Spleen (tissue), 7 donors: ENCODE data around the gene TMEM50B.

Experiments used
- POLR2A ChIP-seq, 3 donors: fragments of 450-650 bp; IDR thresholded peaks; one replicate each; pipeline ENCODE4 v1.5.1; 2017; ENCODE audit warnings: antibody characterized with exemption in 3 of 3, mild to moderate bottlenecking in 1 of 3
- TF ChIP-seq, protein P1 (sequence below), 11 experiments: fragments of 200-600 bp in 7 of 11; fragments of 450-650 bp in 4 of 11; sonication (generic) in 4 of 11; IDR thresholded peaks in 8 of 11; conservative IDR thresholded peaks in 3 of 11; 1 replicate in 7 of 11; 2 replicates in 4 of 11; pipeline versions ENCODE4 v1.4.0 to v1.8.0; 2016 to 2021; ENCODE audit warnings: antibody characterized with exemption in 11 of 11, inconsistent platforms in 4 of 11, mild to moderate bottlenecking in 1 of 11
- donor health status: DM: no; HTN: no; CAD: no; lungs with moderate emphysema.
- donor health status: DM: no; HTN: no; CAD: no.
- donor health status: DM: no; HTN: no; CAD: no.

DNA sequence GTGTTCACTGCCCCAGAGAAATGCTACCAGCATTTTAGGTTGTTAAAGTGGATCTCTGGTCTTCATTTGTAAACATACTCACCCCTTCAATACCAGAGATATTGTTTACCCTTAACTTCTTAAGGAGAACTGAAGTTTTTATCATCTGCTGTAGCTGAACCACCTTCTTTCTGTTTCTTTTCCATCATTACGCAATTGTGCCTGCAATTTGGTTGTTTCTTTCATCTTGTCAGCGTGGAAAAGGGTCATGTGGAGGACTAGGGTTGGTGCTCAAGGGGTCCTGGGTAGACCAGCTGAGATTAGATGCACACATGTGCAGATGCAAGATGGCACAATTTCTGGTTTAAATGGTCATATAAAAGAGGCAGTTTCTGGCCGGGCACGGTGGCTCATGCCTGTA is 39.1 kb upstream of the TMEM50B start:
- no peak for TF ChIP-seq POLR2A (IDR thresholded peaks at IDR 0.05)
- TF ChIP-seq, protein P1, sequence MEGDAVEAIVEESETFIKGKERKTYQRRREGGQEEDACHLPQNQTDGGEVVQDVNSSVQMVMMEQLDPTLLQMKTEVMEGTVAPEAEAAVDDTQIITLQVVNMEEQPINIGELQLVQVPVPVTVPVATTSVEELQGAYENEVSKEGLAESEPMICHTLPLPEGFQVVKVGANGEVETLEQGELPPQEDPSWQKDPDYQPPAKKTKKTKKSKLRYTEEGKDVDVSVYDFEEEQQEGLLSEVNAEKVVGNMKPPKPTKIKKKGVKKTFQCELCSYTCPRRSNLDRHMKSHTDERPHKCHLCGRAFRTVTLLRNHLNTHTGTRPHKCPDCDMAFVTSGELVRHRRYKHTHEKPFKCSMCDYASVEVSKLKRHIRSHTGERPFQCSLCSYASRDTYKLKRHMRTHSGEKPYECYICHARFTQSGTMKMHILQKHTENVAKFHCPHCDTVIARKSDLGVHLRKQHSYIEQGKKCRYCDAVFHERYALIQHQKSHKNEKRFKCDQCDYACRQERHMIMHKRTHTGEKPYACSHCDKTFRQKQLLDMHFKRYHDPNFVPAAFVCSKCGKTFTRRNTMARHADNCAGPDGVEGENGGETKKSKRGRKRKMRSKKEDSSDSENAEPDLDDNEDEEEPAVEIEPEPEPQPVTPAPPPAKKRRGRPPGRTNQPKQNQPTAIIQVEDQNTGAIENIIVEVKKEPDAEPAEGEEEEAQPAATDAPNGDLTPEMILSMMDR (IDR thresholded peaks at IDR 0.05 in 8 of 11, conservative IDR thresholded peaks at IDR 0.05 in 3 of 11) = no peak
